ENCODE results near the gene PLA2G15. TPM values are rescaled to one million over a fixed set of nuclear protein-coding genes. Genes with fewer than 3 reads are reported as not detected.
A peak's percentile ranks its signal among the peaks of the same experiment; 100 is the strongest.

Gene PLA2G15
- total and polyA plus RNA-seq, 2 of the 13 experiments (the other 11 are each of a cell fraction or from before 2014, with no cell fraction given), result 14.4 to 23.7 TPM

- H3K79me2 ChIP-seq (ENCODE audit: insufficient read depth, low read length), result peaks cover 5% of the 10 kb centered on the region
- no peak overlapping the region for H2AFZ ChIP-seq (ENCODE audit: low read length)
- peaks cover 28% of the 10 kb centered on the region for H3K4me1 ChIP-seq (ENCODE audit: insufficient read depth, low read length)
- DNase-seq (ENCODE audit: low spot score), result no peak
- TF ChIP-seq RBM22 (optimal IDR thresholded peaks at IDR 0.05; ENCODE audit: low read length), result peak; percentile 73
- no peak for TF ChIP-seq GMEB2 (CRISPR knock-in tag; IDR thresholded peaks at IDR 0.05; ENCODE audit: low read depth)
- TF ChIP-seq POLR2G (IDR thresholded peaks at IDR 0.05; ENCODE audit: low read depth, low read length), result 0 out of 2 replicates have a peak, but pooled peaks have one; percentile 18
- TF ChIP-seq JUN (CRISPR knock-in tag; IDR thresholded peaks at IDR 0.05), result no peak
- TF ChIP-seq POLR2AphosphoS5 (IDR thresholded peaks at IDR 0.05; ENCODE audit: low read depth, low read length), result peak; percentile 42
- peak; percentile 39; the same call in 1 of the 2 replicates for TF ChIP-seq ZC3H13 (CRISPR knock-in tag; IDR thresholded peaks at IDR 0.05)
- peak; percentile 65; the same call in 1 of the 2 replicates for TF ChIP-seq ZC3H4 (CRISPR knock-in tag; IDR thresholded peaks at IDR 0.05; ENCODE audit: borderline replicate concordance)
- ChIA-PET POLR2A (interaction anchor here (0.7 to 3.1 kb wide), 6 partner anchors 8 to 149 kb away, joined by 3 to 24 read pairs (median 4); partner anchors contain the start of genes ESRP2, NFATC3, PLA2G15 and PRMT7), CTCF (ENCODE audit: low intra/inter-chr PET ratio, low total read pairs) (interaction anchor here (1.0 to 1.3 kb wide), 2 partner anchors 135 to 236 kb away, joined by 3 read pairs; no protein-coding TSS in a partner anchor)
- BruUV-seq (replicated peaks), result no TSS peak
- no peak overlapping the region for H3K9ac ChIP-seq (ENCODE audit: insufficient read depth, low read depth, low read length)
- H3K36me3 ChIP-seq (replicated peaks in 1 of 2; ENCODE audit: control insufficient read depth in 1 of 2, insufficient read depth in 2 of 2, low read length in 2 of 2), result peaks cover 39 to 76% of the 10 kb centered on the region in 2 experiments
- no peak overlapping the region for H3K4me3 ChIP-seq (replicated peaks in 1 of 3; ENCODE audit: insufficient read depth in 1 of 3, low read depth in 2 of 3, low read length in 3 of 3)
- intact Hi-C loops (cut with micrococcal nuclease; ENCODE audit: unreplicated experiment) (loop anchor here (1.0 to 5.0 kb wide), 3 partner anchors 36 to 236 kb away; no protein-coding TSS in a partner anchor), in situ Hi-C loops (cut with HindIII; ENCODE audit: extremely low pct_ligation_motif_present, low pct_unique_long_range_greater_than_20kb) (no loop called here)
- H3K27me3 ChIP-seq (ENCODE audit: control insufficient read depth in 1 of 2, insufficient read depth in 2 of 2, low read length in 2 of 2), result no peaks in the 10 kb centered on the region
- 99% methylated on average over 3 of the region's 3 CpGs for WGBS (ENCODE audit: low lambda C conversion rate)
- H4K20me1 ChIP-seq (ENCODE audit: insufficient read depth, low read length), result peaks cover 31% of the 10 kb centered on the region
- ATAC-seq, result no peak
- no peak overlapping the region for H3K4me2 ChIP-seq (ENCODE audit: low read depth, low read length)
- H3K27ac ChIP-seq (ENCODE audit: extremely low read length, insufficient read depth, low read length), result no peak overlapping the region
- H3K9me3 ChIP-seq (ENCODE audit: low read length), result no peaks in the 10 kb centered on the region
- FAIRE-seq, result peak; percentile 60
Measured at GRCh38 chr16:68228652-68229051, 16.5 kb upstream of the PLA2G15 start.

All from HepG2 (cell line).